HG03457 (cell line): ENCODE results near the gene INPP5E.

Experiments
- ATAC-seq: cut with Tn5 transposase; IDR thresholded peaks from one replicate; pipeline ENCODE4 v1.9.1; 2021; ENCODE audit warnings: moderate number of reproducible peaks; ENCODE audit not compliant: unreplicated experiment

Gene INPP5E

DNA sequence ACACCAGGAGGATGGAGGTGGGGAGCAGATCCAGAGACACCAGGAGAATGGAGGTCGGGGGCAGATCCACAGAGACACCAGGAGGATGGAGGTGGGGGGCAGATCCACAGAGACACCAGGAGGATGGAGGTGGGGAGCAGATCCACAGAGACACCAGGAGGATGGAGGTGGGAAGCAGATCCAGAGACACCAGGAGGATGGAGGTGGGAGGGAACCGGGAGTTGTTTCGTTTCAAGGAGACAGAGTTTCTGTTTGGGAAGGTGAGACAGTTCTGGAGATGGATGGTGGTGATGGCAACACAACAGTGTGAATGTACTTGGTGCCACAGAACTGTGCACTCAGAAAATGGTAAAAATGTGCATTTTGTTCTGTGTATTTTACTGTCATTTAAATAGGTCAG lies 9.0 kb upstream of the INPP5E start:
- no peak for ATAC-seq

DNA sequence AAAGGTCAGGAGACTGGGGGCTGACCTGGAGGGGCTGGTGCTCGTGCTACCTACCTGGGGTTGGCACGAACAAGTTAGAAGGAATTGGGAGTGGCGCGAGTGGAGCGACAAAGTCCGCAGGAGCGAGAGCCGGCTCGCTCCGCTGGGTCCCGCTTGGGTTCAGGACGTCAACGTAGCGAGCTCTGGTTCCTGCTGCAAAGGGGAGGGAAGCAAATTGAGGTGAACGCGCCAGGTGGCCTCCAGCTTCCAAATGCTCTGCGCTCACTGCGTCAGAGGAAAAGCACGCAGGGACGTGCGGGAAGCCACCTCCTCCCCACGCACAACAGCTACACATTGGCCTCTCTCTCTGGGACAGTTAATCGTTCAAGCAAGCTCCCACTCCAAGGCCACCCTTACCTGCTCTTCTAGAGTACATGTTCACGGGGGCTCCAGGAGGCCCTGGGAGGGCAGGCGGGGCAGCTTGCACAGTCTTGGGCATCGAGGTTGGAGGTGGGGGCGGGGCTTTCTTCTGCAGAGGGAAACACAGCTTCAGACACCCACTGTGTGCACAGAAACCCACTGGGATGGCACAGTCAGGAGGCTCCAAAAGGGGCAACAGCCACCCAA lies 7.6 kb upstream of the INPP5E start:
- ATAC-seq: no peak

DNA sequence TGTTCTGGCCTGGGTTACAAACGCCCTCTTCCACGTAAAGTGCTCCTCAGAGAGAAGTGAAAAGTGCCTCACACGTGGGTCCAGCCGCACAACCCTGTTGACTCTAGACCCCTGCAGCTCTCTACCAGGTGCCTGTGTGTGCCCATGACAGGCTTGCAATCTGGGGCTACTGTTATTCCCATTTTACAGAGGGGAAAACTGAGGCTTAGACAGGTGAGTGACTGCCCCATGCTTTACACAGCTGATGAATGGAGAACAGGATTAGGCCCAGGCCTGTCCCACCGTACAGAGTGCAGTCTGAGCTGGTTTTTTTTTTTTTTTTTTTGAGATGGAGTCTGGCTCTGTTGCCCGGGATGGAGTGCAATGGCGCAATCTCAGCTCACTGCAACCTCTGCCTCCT lies 6.2 kb upstream of the INPP5E start:
- no peak for ATAC-seq

DNA sequence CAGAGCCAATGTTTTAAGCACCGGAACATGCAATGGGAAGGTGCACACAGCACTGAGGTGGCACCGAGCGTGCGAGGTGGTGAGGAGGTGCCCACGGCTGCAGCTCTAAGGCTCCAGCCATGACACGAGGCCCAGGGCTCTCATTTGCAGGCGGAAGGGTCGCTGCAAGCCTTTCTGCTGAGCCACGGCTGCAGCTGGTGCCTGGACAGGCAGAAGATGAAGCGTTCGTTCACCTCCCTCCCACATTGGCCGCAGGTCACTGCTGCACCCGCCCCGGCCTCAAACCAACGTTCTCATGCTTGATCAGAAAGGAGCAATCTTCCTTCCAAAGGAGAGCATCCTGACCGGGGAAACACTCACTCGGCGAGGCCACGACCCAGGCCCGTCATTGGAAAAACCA lies 4.5 kb upstream of the INPP5E start:
- ATAC-seq: no peak

DNA sequence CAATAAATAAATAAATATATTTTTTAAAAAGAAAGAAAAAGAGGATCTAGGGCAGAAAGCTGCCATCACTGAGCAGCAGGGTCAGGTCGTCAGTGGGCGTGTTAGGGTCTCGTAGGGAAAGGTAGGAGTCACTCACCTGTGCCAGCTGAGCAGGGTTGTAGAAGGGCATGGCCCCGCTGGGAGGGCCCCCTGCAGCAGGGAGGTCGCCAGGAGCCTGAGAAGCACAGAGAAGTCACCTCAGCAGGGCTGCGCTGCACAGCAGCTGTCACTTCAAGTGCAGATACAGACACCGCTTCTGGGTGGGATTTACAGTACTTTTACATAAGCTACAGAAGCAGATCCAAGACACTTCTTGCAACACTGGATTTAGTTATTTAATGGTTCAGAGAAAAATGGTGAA lies 4.0 kb upstream of the INPP5E start:
- ATAC-seq: no peak

DNA sequence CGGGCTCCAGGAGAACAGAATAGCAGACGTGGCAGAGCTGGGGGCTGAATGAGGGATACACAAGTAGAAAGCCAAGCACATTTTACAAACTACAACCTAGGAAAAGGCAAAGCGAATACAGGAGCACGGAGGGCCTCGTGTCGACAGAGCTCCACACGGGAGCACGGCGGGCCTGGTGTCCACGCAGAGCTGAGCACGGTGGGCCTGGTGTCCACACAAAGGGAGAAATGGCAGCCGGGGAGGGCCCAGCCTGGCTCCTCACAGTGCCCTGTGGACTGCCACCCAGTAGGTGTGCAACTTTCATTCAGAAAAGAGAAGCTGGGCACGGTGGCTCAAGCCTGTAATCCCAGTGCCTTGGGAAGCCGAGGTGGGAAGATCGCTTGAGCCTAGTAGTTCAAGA lies 3.4 kb upstream of the INPP5E start:
- no peak for ATAC-seq

DNA sequence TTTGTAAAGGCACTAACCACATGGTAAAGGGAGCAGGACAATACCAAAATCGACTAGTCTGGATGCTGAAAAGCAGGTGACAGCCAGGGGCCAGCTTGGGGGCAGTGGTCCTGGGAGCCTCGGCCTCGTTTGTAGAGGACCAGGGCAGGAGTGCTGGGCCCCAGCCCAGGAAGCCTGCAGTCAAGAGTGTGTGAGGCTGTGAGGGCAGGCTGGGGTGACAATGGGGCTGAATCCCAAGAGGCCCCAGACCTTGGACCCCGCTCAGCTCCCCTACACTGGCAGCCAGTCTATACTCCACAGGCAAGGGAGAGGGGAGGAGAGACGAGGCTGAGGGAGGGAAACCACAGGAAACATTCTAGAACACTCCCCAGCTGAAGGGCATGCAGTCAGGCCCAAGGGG lies 2.6 kb upstream of the INPP5E start:
- ATAC-seq: no peak

DNA sequence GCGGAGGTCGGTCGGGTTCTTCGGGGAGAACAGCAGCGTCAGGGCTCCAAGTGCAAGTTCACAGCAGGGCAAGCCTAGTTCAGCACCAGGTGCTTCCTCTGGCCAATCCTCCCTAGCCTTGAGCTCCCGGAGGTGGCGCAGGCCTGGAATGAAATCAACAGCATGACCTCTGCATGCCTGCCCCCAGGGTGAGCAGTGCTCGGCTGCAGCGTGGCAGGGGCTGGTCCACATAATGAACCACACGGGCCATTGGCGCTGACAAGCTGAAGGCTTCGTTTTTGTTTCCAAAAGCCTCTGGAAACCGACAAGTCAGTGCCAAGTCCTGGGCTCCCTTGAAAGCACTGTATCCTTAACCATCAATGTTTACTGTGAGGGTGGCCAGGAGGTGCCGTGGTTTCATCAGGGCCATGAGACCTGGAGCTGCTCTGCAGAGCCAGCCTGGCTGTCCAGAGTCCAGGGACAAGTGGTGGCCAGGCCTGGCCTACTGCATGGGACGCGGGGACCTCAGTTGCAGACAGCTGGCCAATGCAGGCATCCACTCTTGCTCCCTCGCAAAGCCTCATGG lies 2.1 kb upstream of the INPP5E start:
- ATAC-seq: no peak

DNA sequence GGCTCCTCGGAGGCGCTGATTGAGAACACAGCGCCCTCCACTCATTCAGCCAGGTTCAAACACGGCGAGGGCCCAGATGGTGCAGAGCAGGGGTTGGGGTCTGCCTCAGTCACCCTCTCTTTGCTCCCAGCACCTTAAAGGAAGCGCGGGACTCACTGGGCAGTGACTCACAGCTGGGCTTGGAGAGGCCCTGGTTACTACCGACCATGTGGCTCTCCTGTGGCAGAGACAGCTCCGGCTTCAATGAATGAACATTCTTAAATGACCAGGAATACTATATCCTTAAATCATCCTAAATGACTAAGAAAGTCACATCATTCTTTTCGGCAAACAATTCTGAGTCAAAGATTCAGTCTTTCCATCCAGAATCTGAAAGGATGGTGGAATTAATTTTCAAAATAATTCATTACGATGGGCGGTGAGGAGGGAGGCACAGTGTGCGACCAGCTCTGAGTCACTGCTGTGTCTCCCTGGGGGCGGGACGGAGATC lies 1.6 kb upstream of the INPP5E start:
- ATAC-seq: no peak

DNA sequence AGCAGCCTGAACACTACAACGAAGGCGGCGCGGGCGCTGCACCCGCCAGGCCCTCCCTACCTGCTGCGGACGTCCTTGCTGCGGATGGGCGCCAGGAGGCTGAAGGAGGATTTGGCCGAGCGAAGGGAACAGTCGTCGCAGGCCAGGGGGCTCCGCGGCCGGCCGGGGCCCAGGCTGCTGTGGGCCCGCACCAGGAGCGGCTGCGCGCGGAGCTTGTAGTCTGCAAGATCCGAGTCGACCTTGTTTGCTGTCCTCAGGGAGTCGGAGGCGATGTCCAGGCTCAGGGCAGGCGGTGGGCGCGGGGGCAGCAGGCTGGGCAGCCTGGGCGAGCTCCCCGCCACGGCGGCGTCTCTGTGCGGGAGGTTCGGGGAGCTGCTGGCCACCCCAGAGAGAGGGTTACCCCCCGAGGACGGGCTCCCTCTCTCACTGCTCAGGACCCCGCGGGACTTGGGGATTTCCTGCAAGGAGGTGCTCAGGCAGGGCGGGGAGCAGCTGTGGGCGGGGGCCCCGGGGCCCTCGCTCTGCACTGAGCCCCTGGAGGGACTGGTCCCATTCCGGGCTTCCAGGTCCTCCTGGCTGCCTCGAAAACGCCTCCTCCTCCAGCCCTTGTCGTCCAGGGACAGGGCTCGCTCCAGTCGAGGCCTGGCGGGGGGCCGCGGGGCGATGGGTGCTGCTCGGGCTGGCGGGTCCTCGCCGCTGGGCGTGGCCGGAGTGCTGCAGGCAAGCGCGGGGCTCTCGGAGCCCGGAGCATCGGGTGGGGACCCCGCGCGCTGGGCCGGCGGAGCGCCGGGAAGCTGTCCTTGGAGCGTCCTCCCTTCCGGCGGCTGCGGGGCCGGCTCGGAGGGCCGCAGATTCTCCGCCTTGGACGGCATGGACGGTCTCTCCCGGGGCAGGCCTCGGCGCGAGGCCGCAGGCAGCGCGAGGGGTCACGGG lies 831 bp downstream of the INPP5E start:
- peak; percentile 36 for ATAC-seq

DNA sequence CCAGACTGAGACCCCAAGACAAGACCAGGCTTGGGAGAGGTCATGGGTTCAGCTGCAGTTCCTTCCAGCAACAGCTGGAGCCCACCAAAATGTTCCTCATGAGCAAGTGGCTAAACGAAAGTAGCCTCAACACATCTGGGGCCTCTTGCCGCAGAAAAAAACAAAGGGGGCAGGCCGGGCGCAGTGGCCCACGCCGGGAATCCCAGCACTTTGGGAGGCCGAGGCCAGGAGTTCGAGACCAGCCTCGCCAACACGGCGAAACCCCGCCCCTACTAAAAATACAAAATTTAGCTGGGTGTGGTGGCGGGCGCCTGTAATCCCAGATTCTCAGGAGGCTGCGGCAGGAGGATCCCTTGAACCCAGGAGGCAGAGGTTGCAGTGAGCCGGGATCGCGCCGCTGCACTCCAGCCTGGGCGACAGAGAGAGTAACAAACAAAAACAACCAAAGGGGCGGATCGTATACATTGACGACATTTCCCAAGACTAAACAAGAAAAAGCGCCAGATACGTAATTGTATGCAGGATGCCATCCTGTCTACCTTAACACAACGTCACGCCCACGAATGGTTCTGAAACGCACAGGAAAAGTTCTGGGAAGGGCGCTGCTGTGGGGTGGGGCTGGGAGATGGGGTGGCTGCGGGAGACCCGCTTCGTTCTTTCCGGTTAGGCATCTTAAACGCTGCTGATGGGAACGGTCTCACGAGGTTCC lies 1.7 kb downstream of the INPP5E start:
- ATAC-seq: no peak

DNA sequence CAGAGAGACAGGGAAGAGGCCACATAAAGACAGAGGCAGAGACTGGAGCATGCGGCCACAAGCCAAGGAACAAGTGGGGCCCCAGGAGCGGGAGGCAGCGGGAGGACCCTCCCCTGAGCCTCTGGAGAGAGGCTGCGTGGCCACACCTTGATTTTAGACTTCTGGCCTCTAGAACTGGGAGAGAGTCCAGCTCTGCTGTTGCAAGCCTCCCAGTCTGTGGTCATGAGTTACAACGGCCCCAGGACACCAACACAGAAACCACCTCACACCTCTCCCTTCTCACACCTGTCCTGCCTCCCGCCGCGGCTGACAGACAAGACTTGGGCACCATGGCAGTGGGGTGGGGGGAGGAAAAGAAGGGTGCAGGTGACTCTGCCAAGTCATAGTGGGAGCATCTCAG lies 2.2 kb downstream of the INPP5E start:
- ATAC-seq: no peak

DNA sequence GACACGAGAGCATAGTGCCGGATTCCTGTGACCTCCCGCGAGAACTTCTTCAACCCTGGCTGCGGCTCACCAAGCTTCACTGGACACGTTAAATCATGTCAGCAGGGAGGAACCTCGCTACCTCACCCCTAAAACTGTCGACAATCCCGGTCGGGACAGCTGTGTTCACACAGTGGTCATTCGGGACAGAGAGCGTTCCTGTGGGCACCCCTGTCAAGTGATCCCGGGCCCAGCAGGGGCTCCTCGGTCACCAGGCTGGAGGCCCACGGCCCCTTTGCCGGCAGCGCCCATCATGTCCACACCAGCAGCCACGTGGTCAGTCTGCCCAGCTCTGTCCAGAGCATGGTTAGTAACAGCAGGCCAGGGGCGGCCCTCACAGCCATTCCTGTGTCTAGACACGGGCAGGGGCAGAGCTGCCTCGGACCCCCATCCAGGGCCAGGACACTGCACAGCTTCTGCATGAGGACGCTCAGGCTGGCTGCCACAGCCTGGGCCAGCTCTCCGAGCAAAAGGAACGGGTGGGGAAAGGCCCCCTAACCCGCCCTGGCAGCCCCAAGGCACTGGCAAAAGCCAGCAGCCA lies 3.5 kb downstream of the INPP5E start:
- ATAC-seq: no peak

DNA sequence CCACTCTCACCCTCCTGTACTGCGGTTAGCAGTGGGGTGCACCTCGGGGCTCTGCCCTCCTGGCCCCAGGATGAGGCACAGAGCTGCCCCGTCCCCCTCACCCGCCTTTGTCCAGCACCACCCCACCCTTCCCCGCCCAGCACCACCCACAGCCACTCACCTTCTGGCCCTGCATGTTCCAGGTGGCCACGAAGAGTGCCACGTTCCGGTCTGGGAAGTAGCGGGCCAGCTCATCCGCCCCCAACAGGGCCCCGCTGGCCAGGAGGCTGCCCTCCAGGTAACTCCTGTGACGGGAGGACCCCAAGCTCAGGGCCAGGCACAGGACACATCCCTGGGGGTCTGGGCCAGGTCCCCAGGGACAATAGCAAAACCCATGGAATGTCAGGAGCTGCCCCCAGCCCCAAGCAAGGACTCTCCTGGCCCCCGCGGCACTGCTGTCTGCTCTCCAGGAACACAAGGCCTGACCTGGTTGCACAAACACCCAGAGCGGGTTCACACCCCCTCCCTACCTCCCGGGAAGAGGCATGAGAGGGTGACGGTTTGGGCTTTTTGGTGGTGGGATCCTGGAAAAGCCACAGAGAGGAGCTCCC lies 5.0 kb downstream of the INPP5E start:
- no peak for ATAC-seq

DNA sequence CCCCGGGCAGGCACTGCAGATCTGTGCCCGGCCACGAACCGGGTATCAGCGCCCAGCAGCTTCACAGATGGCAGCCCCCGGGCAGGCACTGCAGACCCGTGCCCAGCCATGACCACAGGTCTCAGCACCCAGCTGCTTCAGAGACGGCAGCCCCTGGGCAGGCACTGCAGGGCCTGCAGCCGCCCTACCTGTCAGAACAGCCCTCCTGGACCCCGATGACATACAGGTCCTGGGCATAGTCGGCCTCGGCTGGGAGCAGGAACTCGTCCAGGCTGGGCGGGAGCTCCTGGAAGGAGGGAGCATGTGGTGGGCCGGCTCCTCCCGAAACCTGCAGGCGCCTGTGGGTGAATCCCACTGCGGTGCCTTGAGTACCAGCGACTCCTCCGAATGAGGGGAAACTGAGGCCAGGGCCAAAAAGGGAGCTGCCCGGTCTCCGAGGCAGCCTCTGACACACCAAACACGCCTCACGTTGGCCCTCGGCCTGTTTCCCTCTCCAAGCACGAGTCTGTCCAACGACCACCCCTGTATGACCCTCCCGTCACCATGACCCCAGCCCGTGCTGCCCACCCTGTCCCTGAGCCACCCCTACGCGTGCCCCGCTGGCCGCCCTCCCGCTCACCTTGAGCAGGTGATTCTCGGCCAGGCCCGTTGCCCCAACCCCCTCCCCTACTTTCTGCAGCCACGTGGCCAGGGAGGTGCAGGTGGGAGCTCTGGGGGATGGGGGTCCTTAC lies 5.6 kb downstream of the INPP5E start:
- ATAC-seq: no peak

DNA sequence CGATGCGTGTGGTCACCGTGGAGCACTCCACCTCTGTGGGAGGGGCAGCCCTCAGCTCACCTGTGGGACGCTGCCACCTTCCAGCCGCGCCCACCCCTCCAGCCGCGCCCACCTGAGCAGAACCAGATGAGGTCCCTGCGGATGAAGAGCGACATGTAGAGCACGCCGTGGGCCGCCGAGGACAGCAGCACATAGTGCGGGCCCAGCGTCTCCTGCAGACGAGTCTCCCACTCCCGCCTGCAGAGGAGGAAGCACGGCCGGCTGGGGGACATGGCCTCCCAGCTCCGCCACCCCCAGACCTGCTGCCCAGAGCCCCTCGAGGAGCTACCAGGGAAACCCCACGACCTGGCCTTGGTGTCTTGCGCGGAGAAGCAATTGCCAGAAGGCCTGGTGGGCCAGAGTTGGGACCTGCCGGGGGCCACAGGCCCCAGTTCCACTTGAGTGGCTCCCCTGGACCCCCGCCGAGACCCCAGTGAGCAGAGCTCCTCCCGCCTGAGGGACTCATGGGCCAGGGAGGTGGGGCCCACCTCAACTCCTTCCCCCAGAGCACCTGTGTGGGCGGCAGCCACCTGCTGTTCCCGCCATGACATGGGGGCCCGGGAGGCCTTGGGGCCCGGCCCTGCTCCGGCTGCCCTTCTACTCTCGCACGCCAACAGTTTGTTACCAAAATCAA lies 6.5 kb downstream of the INPP5E start:
- ATAC-seq: no peak

DNA sequence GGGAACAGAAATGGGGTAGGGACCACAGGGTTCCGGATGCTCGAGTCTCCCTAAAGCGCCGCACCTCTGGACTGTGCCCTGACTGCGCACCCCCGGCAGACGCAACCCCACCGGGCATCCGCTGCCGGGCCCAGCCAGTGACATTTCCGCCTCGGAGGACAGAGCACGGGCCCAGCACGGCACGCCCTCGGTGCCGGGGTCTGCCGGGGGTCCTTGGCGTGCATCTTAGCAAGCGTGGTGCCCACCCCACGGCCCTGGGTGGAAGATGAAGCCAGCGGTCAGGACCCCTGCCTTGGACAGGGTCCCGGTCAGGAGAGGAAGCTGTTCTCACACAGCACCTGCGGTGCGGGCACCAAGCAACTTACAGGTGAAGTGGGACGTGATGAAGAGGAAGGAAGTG lies 7.1 kb downstream of the INPP5E start:
- ATAC-seq: no peak

DNA sequence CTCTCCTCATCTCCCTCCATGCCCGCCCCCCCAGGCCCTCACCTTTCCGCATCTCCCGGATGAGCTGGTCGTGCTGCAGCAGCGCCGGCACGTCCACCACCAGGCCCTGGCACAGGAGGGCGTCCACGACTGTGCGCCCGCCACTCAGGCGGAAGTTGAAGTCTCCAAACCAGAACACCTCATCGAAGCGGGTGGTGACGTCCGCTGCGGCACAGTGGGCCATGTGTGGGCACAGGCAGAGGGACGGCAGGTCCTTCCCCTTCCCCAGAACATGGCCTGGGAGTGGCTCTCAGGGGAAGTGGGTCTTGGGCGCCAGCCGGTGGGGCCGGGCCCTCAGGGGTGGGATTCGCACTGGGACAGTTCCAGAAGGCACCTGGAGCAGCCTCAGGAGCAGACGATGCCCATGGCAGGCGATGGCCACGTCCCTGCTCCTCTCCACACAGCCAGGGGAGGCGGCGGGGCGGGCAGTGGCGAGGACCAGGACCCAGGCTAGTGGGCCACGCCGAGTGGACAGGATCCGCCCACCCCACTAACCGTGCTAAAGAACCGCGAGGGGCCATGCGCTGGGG lies 7.8 kb downstream of the INPP5E start:
- no peak for ATAC-seq

DNA sequence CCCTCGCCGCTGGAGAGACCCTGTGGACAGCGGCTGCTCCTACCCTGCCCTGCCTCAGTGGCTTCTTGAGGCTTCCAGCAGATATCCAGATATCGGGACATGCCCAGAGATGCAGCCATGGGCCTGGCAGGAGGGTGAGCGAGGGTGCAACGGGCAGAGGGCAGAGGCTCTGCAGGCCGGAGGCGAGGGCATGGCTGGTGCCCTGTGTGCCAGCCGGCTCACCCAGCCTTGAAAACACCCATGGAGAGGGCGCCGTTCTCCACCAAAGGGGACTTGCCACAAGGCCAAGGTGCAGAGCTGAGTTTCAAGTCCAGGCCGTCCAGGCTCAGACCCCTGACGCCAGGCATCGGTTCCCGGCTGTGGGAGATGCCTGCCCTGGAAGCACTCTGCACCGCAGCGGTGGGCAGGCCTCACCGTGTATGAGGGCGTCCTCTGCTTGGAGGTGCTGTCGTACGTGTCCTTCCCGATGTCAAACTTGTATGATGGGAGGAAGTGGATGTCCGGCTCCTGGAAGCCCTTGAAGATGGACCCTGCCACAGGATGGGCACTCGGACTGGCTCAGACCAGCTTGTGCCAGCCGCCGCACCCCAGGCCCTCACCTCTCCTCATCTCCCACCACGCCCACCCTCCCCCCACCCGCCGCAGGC lies 8.9 kb downstream of the INPP5E start:
- no peak for ATAC-seq
